ENCODE data around the gene IRX5. TPM values are rescaled to one million over a fixed set of nuclear protein-coding genes. Genes with fewer than 3 reads are reported as not detected.

IRX5 gene
- total and polyA plus RNA-seq, 2 of the 4 experiments (the other 2 are of a cell fraction), result not detected

DNA sequence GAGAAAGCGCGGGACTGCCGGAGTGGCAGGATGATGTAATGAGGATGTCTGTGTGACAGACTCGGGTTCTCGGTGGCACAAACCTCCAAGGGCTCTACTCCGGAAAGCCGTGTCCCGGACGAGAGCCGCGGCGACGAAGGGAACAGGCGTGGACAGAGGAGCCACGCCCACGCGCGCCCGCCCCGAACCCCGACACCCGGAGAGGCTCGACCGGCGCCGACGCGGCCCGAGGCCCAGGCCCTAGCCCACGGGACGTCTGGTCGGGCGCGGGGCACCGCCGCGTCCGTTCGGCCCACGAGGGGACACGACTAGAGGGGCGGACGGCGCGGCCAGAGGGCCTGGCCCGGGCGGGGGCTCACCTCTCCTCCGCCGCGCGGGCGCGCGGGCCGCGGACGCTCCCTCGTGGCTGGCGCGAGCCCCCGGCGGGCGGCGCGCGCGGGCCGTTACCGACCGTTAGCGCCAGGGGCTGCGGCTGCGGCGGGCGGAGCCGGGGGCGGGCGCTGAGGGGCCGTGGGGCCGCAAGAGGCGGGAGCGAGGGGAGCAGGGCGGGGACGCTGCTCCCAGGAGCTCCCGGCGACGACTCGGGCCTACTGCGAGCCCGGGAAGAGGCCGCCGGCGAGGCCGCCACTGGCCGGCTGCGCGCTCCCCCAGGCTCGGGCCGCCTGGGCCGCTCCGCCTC lies 2.1 kb upstream of the IRX5 start:
- intact Hi-C loops (cut with micrococcal nuclease), result loop anchor here (5.0 to 10.0 kb wide), 3 partner anchors 1036 to 1384 kb away; no protein-coding TSS in a partner anchor
- peak overlapping the region; percentile 93 for H2AFZ ChIP-seq (replicated peaks; ENCODE audit: low read length, poor library complexity)

More for the DNA sequence above, 2.1 kb upstream of the IRX5 start:
- in situ Hi-C loops (cut with MboI; ENCODE audit: low sequenced_read_pairs), result loop anchor here (25.0 kb wide), 3 partner anchors 641 to 1166 kb away; partner anchors contain the start of gene IRX3
- no peak overlapping the region for H3K4me2 ChIP-seq (ENCODE audit: low read depth, low read length)
- BruUV-seq (replicated peaks), result no TSS peak
- no peaks in the 10 kb centered on the region for H3K9me1 ChIP-seq (ENCODE audit: insufficient read depth, low read length)
- no peak overlapping the region for H3K9ac ChIP-seq (ENCODE audit: low read depth, low read length)
- no peak overlapping the region for H3K27ac ChIP-seq (ENCODE audit: insufficient read depth, low read length)
- H4K8ac ChIP-seq (ENCODE audit: low read depth in 2 of 2, low read length in 2 of 2), result no peak overlapping the region
- H3K56ac ChIP-seq (ENCODE audit: extremely low read depth, insufficient read depth, low read length), result no peak overlapping the region
- DNase-seq, result no peak
- CTCF ChIA-PET, result interaction anchor here (1.1 kb wide), 1 partner anchor 1153 kb away, joined by 3 read pairs; no protein-coding TSS in a partner anchor
- no peaks in the 10 kb centered on the region for H3K4me1 ChIP-seq (ENCODE audit: control insufficient read depth, insufficient read depth, low read length)
- no peak overlapping the region for H3K14ac ChIP-seq (replicated peaks; ENCODE audit: low read depth, low read length)
- no peak overlapping the region for H2AK5ac ChIP-seq (ENCODE audit: low read depth, low read length)
- no peak overlapping the region for H3K18ac ChIP-seq (ENCODE audit: low read depth, low read length)
- 1% methylated on average over 33 of the region's 101 CpGs; no CpG with 5 or more reads in 1 of the 2 experiments for whole genome bisulfite sequencing, 2 experiments (ENCODE audit: extremely low coverage in 2 of 2, insufficient read length in 1 of 2)
- no peak overlapping the region for H3K4ac ChIP-seq (ENCODE audit: low read depth, low read length)
- peak overlapping the region; percentile 53 for H3K4me3 ChIP-seq (ENCODE audit: insufficient read depth, low read depth, low read length)
- H3K36me3 ChIP-seq (ENCODE audit: control insufficient read depth, insufficient read depth, low read length), result no peaks in the 10 kb centered on the region
- ATAC-seq (ENCODE audit: low read depth), result peak; percentile 56
- H2AK9ac ChIP-seq (replicated peaks; ENCODE audit: low read depth, low read length, poor library complexity), result no peak overlapping the region
- no peak overlapping the region for H2BK20ac ChIP-seq (ENCODE audit: low read depth, low read length)
- TF ChIP-seq SMC3 (IDR thresholded peaks at IDR 0.05; ENCODE audit: low read depth, low read length), result no peak
- TF ChIP-seq, protein P1, sequence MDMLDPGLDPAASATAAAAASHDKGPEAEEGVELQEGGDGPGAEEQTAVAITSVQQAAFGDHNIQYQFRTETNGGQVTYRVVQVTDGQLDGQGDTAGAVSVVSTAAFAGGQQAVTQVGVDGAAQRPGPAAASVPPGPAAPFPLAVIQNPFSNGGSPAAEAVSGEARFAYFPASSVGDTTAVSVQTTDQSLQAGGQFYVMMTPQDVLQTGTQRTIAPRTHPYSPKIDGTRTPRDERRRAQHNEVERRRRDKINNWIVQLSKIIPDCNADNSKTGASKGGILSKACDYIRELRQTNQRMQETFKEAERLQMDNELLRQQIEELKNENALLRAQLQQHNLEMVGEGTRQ (IDR thresholded peaks at IDR 0.05; ENCODE audit: low read depth, low read length), result no peak
- TF ChIP-seq POLR2A (IDR thresholded peaks at IDR 0.05; ENCODE audit: low read depth, low read length), result no peak
- TF ChIP-seq FOS (IDR thresholded peaks at IDR 0.05; ENCODE audit: low read depth, low read length), result no peak
- TF ChIP-seq MXI1 (IDR thresholded peaks at IDR 0.05; ENCODE audit: borderline replicate concordance, low read depth, low read length), result no peak
- no peak for TF ChIP-seq NFE2L2 (IDR thresholded peaks at IDR 0.05; ENCODE audit: low read depth, low read length)
- no peak for TF ChIP-seq CEBPB (IDR thresholded peaks at IDR 0.05; ENCODE audit: low read depth, low read length)
- TF ChIP-seq RCOR1 (IDR thresholded peaks at IDR 0.05; ENCODE audit: insufficient replicate concordance, low read length), result no peak
- TF ChIP-seq BHLHE40 (IDR thresholded peaks at IDR 0.05; ENCODE audit: low read depth, low read length), result no peak
- TF ChIP-seq CHD1 (IDR thresholded peaks at IDR 0.05; ENCODE audit: low read depth, low read length), result no peak
- TF ChIP-seq, protein P2, sequence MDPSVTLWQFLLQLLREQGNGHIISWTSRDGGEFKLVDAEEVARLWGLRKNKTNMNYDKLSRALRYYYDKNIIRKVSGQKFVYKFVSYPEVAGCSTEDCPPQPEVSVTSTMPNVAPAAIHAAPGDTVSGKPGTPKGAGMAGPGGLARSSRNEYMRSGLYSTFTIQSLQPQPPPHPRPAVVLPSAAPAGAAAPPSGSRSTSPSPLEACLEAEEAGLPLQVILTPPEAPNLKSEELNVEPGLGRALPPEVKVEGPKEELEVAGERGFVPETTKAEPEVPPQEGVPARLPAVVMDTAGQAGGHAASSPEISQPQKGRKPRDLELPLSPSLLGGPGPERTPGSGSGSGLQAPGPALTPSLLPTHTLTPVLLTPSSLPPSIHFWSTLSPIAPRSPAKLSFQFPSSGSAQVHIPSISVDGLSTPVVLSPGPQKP (IDR thresholded peaks at IDR 0.05; ENCODE audit: borderline replicate concordance, low read depth, low read length), result no peak
- TF ChIP-seq, protein P3, sequence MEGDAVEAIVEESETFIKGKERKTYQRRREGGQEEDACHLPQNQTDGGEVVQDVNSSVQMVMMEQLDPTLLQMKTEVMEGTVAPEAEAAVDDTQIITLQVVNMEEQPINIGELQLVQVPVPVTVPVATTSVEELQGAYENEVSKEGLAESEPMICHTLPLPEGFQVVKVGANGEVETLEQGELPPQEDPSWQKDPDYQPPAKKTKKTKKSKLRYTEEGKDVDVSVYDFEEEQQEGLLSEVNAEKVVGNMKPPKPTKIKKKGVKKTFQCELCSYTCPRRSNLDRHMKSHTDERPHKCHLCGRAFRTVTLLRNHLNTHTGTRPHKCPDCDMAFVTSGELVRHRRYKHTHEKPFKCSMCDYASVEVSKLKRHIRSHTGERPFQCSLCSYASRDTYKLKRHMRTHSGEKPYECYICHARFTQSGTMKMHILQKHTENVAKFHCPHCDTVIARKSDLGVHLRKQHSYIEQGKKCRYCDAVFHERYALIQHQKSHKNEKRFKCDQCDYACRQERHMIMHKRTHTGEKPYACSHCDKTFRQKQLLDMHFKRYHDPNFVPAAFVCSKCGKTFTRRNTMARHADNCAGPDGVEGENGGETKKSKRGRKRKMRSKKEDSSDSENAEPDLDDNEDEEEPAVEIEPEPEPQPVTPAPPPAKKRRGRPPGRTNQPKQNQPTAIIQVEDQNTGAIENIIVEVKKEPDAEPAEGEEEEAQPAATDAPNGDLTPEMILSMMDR (conservative IDR thresholded peaks at IDR 0.05; ENCODE audit: low read depth, low read length), result no peak
- TF ChIP-seq RAD21 (IDR thresholded peaks at IDR 0.05; ENCODE audit: low read length), result no peak
- TF ChIP-seq MAZ (IDR thresholded peaks at IDR 0.05; ENCODE audit: borderline replicate concordance, low read depth, low read length), result no peak
- POLR2A ChIA-PET (ENCODE audit: unreplicated experiment), result no interaction called here
- H3K27me3 ChIP-seq (ENCODE audit: control insufficient read depth, insufficient read depth, low read length), result peaks cover 34% of the 10 kb centered on the region
- dilution Hi-C loops (cut with HindIII; ENCODE audit: low sequenced_read_pairs, unreplicated experiment), result no loop called here
- H3K79me1 ChIP-seq (ENCODE audit: low read depth in 1 of 2, low read length in 2 of 2), result no peaks in the 10 kb centered on the region
- H3K9me3 ChIP-seq (ENCODE audit: control insufficient read depth, insufficient read depth, low read length), result peaks cover 7% of the 10 kb centered on the region; the same call in 1 of the 2 replicates
- H2BK5ac ChIP-seq (ENCODE audit: low read depth, low read length, poor library complexity, severe bottlenecking), result no peak overlapping the region
- no peak overlapping the region for H2BK15ac ChIP-seq (ENCODE audit: low read depth, low read length)
- no peak overlapping the region for H2BK120ac ChIP-seq (ENCODE audit: low read depth, low read length)
- H4K5ac ChIP-seq (ENCODE audit: low read depth, low read length), result no peak overlapping the region
- no peaks in the 10 kb centered on the region for H4K20me1 ChIP-seq (ENCODE audit: insufficient read depth, low read length)
- no peak overlapping the region for H4K91ac ChIP-seq (ENCODE audit: insufficient read depth, low read depth, low read length)
- H3K23ac ChIP-seq (ENCODE audit: low read depth, low read length), result no peak overlapping the region

Measured in IMR-90 (cell line).